GM18508 (cell line): ENCODE results near the gene USP15.

Source experiments
- ATAC-seq: cut with Tn5 transposase; IDR thresholded peaks from one replicate; pipeline ENCODE4 v1.9.1; 2021; ENCODE audit warnings: moderate number of reproducible peaks; ENCODE audit not compliant: insufficient read depth, unreplicated experiment

The USP15 gene

DNA sequence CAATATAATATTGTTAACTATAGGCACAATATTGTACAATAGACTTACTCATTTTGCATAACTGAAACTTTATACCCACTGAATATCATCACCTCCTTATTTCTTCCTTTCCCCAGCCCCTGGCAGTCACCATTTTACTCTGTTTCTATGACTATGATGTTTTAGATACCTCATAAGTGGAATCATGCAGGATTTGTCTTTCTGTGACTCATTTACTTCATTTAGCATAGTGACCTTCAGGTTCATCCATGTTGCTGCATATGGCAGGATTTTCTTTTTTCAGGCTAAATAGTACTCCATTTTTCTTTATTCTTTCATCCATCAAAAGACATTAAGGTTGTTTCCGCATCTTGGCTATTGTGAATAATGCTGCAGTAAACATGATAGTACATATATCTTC, 18.9 kb downstream of the USP15 start:
- ATAC-seq: no peak

DNA sequence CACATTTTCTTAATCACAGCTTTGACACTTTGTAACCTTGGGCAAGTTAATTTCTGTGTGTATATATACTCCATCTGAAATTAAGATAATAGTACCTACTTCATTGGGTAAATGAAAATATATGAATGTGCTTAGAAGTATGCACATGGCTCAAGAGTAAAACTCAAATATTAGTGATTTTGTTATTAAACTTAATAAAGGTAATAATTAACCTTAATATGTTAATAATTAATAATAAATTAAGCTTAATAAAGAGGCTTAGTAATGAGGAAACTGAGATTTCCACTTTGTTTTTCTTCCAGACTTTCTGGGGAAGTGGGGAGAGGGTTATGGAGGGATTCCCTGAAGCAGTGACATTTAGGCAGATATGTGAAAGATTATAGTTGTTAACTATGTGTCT, 19.8 kb downstream of the USP15 start:
- no peak for ATAC-seq

DNA sequence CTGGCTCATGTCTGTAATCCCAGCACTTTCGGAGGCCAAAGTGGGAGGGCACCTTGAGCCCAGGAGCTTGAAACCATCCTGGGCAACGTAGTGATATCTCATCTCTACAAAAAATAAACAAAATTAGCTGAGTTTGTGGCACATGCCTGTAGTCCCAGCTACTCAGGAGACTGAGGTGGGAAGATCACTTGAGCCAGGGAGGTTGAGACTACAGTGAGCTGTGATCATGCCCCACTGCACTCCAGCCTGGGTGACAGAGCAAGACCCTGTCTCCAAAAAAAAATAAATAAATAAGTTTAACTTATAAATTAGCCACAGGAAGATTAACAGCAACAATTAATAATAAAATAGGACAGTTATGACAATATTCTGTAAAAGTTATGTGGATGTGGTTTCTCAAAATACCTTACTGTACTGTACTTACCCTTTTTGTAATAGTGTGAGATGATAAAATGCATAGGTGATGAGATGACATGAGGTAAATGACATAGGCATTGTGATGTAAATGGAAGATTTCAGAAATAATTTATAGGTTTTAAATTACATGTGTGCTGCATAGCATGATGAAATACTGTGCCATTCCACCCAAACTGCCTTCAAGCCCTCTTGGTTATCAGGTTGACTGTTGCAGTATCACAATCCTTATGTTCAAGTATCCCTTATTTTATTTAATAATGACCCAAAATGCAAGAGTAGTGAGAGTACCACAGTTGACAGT, 22.0 kb downstream of the USP15 start:
- ATAC-seq: no peak

DNA sequence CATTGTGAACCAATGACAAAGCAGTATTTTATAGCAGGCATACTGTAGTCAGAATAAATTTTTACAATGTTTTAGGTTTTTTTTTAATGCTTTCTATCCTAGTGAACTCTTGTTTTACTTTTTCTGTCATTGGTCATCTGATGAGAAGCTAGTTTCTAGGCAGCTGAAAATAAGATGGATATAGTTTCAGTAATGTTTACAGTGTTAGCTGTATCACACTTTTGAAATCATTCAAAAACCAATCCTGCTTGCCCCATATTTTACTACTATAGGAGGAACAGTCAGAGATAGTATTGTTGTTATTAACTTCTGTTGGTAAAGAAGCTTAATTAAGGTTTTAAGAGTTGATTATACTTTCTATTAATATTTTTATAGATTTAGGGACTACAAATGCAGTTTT, 24.5 kb downstream of the USP15 start:
- no peak for ATAC-seq

DNA sequence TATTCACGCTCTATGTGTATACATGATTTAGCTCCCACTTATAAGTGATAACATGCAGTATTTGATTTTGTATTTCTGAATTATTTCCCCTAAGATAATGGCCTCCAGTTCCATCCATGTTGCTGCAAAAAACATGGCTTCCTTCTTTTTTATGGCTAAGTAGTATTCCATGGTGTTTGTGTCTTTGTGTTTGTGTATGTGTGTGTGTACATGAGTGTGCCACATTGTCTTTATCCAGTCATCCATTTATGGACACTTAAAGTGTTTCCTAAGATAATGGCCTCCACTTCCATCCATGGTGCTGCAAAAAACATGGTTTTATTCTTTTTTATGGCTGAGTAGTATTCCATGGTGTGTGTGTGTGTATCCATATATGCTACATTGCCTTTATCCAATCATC, 25.1 kb downstream of the USP15 start:
- ATAC-seq: no peak

DNA sequence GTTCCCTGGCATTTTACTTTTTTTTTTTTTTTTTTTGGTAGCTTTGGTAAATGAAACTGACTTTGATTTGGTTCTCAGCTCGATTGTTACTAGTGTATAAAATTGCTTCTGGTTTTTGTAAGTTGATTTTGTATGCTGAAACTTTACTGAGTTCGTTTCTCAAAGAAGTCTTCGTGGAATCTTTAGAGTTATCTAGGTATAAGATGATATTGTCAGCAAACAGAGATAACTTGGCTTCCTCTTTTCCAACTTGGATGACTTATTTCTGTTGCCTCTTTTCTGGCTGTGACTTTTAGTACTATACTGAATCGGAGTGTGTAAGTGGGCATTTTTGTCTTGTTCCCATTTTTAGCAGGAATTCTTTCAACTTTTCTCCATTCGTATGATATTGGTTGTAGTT, 28.1 kb downstream of the USP15 start:
- no peak for ATAC-seq

DNA sequence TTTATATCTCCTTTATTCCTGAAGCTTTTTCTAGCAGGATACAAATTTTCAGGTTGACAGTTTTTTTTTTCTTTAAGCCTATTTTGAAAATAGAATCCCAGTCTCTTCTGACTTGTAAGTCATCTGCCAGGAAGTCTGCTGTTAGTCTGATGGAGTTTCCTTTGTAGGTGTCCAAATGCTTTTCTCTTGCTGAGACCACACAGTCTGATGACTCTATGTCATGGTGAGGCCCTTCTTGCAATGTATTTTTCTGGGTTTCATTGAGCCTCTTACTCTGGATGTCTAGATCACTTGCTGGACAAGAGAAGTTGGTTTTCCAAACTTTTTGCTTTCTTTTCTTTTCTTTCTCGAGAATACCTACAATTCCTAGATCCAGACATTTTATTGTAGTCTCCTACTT, 30.6 kb downstream of the USP15 start:
- no peak for ATAC-seq

DNA sequence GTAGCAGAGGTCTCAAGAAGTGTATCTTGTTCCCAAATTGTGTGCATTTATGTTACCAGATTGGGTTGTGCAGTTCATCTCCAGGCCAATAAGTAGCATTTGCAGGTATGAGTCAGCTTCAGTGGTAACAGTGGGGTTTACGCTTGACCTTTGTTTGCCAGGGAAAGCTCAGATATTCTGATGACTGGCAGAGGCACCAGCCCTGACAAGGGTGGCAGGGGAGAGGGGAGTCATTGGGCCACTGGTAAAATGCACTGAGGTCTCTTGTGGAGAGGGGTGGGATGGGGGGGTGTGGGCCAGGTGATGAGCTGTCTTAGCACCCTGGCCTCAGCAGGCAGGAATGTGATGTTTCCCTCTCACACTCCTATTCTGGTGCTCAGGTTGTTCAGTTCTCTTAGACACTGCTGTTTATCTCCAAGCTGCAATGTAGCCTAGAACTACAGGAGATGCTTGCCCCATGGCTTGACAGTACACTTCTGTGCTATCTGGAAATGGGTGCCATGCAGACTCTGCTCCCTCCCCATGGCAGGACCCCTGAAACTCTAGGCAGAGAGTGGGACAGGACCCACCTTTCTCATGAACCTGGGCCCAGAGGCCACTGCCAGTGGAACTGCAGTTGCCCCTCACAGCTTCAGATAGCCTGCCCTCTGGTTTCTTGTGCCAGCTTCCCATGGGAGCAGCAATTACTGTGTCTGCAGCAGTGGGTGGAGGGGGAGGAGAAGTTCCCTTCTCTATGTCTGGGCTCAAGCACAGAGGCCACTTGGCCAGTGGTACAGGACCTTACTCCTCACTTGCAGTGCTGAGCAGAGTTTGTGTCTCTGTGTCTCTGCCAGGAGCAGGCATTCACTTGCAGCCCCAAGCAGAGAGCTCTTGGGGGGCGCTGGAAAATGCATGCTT, 31.9 kb downstream of the USP15 start:
- ATAC-seq: no peak

DNA sequence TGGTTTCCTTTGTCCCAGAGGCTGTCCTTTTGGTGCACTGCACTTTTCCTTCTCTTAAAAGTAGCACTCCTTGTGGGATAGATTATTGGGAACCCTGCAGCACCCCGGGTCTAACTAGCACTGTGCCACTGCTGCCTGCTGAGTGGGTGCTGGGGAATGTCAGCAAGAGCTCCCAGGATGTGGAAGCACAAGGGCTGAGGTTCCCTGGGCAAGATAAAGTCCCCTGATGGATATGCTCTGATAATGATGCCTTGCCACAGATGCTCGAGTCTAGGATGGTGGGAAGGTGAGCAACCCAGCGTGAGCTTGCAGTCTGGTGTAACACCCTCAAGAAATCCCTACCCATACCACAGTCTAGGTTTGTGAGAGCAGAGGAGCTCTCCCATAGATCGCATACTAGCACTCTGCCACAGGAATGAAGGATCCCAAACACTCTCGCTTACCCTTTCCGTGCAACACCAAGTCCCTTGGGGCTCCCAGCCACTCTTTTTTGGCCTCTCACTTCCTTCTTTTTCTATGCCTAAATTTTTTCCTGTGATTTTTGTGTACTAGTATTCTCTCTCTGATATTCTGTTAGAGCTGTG, 32.6 kb downstream of the USP15 start:
- ATAC-seq: no peak

DNA sequence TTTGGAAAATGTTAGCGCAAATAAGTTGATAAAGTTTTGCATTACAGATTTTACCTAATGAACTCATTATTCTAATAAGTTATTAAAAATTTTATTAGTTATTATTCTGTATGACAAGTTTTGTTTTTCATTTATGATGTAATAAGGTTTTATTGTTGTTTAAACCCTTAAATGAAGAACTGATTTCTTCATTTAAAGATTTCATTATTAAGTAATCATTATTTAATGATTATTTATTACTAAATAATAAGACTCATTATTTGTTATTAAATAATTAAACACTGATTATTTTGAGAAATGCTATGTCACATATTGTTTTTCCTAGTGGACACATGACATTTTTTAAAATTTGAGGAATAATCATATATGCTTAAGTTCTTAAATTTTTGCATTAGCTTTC, 34.2 kb downstream of the USP15 start:
- ATAC-seq: no peak

DNA sequence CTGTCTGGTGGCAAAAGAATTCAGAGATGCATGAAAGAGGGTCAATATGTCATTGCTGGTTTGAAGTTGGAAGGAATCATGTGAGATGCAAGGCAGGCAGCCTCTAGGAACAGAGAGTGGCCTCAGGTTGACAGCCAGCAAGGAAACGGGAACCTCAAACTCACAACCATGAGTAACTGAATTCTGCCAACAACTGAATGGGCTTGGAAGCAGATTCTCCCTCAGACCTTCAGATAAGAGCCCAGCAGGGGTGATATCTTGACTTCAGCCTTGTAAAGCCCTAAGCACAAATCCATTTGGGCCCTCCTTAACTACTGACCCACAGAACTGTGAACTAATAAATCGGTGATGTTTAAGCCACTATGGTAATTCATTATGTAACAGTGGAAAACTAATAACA, 35.8 kb downstream of the USP15 start:
- no peak for ATAC-seq

DNA sequence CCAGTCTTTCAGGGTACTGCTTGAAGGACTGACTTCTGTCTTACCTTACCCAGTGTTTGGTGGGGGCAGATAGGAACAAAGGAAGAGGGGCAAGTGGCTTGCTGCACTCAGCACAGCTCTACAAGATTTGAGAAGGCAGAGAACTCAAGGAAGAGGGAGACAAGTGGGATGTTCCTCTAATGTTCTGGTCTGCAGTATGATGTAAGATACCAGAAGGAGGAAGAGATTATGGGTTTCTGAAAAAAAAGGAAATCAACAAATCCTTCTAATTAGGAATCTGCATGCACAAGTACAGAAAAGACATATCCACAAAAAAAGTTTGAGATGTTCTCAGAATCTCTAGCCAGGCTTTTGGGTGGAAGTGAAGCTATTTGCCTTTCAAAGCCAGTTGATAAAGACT, 37.1 kb downstream of the USP15 start:
- no peak for ATAC-seq

DNA sequence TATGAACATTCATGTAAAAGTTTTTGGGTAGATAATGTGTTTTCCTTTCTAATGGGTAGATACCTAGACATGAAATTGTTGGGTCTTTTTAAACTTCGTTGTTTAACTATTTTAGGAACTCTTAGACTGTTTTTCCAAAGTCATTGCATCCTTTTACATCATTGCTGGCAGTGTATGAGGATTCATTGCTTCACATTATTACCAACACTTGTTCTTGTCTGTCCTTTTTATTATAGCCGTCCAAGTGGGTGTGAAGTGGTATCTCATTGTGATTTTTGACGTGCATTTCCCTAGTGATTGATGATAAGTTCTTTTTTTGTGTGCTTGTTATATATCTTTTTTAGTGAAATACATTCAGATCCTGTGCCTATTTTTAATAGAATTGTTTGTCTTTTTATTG, 39.4 kb downstream of the USP15 start:
- no peak for ATAC-seq

DNA sequence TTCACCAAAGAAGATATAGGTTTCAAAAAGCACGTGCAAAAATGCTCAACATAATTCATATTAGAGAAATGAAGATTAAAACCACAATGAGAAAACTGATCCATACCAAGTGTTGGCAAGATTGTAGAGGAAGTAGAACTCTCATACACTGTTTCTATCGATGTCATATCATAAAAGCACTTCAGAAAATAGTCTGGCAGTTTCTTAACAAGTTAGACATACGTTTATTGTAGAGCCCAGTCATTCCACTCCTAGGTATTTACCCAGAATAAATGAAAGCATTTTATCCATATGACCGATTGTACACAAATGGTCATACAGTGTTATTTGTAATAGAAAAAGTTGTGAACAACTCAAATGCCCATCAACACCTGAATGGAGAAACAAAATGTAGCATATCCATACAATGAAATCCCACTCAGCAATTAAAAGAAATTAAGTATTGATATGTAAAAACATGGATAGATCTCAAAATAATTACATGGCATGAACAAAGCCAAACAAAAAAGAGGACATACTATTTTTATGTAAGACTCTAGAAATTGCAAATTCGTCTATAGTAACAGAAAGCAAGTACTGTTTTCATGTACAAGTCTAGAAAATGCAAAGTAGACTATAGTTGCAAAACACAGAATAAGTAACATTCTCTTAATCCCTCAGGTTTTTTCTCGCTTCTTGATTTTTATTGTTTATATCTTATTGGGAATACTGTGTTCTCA, 41.0 kb downstream of the USP15 start:
- ATAC-seq: no peak

DNA sequence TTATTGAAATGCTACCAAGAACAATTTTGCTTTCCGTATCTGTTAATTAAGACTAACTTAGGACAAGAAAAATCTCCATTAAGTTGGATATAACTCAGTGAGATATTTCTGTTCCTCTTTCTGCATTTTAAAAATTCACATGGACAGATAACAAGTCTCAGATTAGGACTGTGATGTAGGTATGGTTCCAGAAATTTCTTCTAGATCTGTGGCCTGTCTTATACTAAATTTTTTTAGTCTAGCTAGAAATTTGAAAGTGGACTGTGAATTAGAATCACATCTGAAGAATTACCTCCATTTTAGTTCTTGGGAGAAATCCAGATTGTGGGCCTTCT, 41.6 kb downstream of the USP15 start:
- ATAC-seq: no peak

DNA sequence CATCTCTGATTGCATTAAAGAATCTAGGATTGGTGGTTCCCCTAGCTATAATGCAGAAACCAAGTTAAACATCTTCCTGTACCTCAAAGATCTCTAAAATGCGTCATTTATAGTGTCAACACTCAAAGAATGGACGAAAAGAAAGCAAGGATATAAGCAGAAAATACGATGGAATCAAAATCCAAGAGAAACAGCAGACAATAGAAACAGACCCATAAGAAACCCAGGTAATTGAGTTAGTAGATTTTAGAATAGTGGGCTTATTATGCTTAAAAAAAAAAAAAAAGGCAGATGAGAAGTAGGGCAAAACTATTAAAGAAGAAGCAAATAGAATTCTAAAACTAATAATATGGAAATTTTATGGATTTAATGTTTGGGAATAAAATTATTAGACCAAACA, 44.4 kb downstream of the USP15 start:
- ATAC-seq: no peak

DNA sequence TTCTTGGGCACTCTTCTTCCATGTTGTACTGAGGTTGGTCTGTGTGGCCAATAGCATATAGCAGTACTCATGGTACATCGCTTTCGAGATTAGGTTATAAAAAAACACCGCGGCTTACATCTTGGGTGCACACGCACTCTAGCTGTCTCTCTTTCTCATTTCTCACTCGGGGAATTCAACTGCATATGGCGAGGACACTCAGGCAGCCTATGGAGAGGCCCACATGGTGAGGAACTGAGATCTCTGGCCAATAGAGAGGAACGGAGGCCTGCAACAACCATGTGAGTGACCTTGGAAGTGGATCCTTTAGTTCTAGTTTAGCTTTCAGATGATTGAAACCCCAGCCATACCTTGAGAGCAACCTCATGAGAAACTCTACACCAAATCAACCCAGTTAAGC, 45.6 kb downstream of the USP15 start:
- ATAC-seq: no peak

DNA sequence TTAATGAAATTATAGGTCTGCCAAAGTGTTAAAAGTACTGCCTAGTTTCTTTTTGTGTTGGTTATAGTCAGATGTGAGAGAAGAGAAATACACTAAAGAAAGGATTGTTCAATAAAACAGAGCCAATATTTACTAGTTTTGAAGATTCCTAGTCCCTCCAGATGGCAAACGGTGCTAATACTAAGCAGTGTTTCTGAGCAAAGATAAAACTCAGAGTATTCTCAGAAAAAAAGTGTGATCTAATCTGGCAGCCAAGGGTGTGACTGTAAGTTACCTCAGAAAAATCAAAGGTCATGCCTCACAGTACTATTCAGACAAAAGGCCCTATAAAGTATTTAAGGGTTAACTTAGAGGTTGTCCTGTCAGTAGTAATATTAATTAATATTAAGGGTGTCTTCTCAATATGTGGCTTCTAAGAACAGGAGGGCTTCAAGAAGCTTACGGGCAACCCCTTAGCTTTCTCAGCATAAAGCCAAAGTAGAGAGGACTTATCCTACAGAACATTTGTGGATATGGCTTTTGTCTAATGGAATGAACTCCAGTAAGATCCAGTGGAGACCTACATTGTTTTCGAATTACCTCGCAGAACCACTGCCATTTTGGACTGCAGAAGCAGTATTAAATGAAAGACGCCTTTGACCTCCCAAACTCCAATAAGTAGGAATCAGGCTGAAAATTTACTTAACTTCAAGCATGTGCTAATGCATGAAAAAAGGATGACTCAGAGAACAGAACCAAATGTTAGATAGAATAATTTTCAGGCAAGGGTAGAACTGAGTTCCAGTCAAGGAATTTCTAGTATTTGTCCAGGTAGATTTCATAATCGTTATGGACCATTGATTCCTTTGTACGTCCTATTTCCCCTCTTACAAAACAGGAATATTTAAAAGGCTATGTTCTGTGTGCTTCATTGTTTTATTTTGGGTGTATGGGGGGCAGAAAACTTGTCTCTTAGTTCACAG, 46.6 kb downstream of the USP15 start:
- no peak for ATAC-seq

DNA sequence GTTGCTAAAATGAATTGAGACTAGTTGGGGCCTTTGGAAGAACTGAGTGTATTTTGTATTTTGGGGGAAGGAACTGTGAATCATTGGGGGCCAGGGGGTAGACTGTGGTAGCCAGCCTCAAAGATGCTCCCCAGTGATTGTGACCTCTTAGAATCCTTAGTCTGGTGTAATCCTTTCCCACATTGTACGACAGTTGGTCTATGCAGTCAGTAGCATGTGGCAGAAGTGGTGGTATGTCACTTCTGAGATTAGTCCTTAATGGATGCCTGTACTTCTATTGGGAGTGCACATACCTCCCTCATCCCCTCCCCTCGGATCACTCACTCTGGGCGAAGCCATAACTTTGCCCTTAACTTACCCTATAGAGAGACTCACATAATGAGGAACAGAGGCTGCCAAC, 48.0 kb downstream of the USP15 start:
- no peak for ATAC-seq
